ENCODE results near the gene MPLKIP.

- TF ChIP-seq CTCF (IDR thresholded peaks at IDR 0.05 in 2 of 3, conservative IDR thresholded peaks at IDR 0.05 in 1 of 3; ENCODE audit: borderline replicate concordance in 1 of 3, insufficient read depth in 1 of 3, low read depth in 2 of 3, low read length in 2 of 3) (no peak), CEBPB (IDR thresholded peaks at IDR 0.05; ENCODE audit: low read depth) (no peak), POLR2AphosphoS5 (IDR thresholded peaks at IDR 0.05; ENCODE audit: low read depth, low read length) (no peak), POLR2A (IDR thresholded peaks at IDR 0.05; ENCODE audit: borderline replicate concordance, extremely low read depth, insufficient read depth, insufficient read length) (no peak), REST (IDR thresholded peaks at IDR 0.05; ENCODE audit: low read depth) (no peak), ELF1 (IDR thresholded peaks at IDR 0.05; ENCODE audit: borderline replicate concordance, low read depth) (no peak), JUND (IDR thresholded peaks at IDR 0.05) (no peak), YY1 (IDR thresholded peaks at IDR 0.05; ENCODE audit: extremely low read depth, insufficient replicate concordance, low read depth, low read length) (no peak), ZFX (IDR thresholded peaks at IDR 0.05) (no peak)
Measured at GRCh38 chr7:40138973-40139372, 4.6 kb upstream of the MPLKIP start.

Data from HCT116 (cell line).